GM13977 (cell line): ENCODE results near the gene CNN2.

ENCODE experiments used
- DNase-seq: peaks from one replicate; pipeline ENCODE4 v3.0.0; 2012; ENCODE audit warnings: low spot score
- in situ Hi-C: fragments of 300-500 bp; cut with MboI; formaldehyde crosslinking; loops from one replicate; pipeline ENCODE4 v1.12.0; 2022; ENCODE audit warnings: low sequenced_read_pairs, low pct_unique_long_range_greater_than_20kb, mixed read lengths, inconsistent platforms; ENCODE audit not compliant: unreplicated experiment
- TF ChIP-seq, protein P1 (sequence below): IDR thresholded peaks from 2 replicates; pipeline ENCODE4 v1.5.1; 2012; ENCODE audit warnings: mild to moderate bottlenecking, control low read depth; ENCODE audit not compliant: insufficient read depth; ENCODE audit errors: extremely low read depth, missing control alignments

CNN2 gene

DNA sequence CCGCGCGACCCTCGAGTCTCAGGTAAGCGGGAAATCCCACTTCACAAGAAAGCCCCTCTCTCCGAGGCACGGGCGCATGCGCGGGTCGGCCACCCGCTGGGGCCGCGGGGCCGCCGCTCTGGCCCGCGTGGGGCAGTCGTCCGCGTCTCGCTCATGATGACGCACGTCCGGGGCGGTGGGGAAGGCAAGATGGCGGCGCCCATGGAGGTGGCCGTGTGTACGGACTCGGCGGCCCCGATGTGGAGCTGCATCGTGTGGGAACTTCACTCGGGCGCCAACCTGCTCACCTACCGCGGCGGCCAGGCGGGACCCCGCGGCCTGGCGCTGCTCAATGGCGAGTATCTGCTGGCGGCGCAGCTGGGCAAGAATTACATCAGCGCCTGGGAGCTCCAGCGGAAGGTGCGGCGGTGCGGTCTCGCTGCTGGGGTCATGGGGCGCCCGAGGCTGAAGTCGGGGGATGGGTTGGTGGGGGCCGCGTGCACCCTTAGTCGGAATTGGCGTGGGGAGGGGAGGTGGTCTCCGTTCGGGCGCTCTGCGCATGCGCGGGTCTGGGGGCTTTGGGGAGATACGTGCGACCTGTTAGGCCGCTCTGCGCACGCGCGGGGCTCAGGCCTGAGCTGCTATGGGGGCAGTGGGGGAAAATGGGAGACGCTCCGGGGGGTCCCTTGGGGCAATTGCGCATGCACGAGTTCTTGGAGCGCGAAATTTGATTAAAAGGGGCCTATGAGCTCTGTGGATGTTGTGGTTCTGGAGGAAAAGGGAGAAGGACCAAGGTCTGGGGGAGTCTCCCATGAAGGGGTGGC, 42.0 kb upstream of the CNN2 start, which contains the start of gene WDR18:
TSS of gene WDR18 (plus strand) at position 181 of the 803 bp plus-strand sequence. CDS start at position 190, 9 bp downstream.
- TF ChIP-seq, protein P1, sequence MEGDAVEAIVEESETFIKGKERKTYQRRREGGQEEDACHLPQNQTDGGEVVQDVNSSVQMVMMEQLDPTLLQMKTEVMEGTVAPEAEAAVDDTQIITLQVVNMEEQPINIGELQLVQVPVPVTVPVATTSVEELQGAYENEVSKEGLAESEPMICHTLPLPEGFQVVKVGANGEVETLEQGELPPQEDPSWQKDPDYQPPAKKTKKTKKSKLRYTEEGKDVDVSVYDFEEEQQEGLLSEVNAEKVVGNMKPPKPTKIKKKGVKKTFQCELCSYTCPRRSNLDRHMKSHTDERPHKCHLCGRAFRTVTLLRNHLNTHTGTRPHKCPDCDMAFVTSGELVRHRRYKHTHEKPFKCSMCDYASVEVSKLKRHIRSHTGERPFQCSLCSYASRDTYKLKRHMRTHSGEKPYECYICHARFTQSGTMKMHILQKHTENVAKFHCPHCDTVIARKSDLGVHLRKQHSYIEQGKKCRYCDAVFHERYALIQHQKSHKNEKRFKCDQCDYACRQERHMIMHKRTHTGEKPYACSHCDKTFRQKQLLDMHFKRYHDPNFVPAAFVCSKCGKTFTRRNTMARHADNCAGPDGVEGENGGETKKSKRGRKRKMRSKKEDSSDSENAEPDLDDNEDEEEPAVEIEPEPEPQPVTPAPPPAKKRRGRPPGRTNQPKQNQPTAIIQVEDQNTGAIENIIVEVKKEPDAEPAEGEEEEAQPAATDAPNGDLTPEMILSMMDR: peak; percentile 12
- in situ Hi-C loops: loop anchor here (5.0 to 10.0 kb wide), 2 partner anchors 62 to 130 kb away; partner anchors contain the start of genes CFD and ELANE
- DNase-seq: peak; percentile 100

DNA sequence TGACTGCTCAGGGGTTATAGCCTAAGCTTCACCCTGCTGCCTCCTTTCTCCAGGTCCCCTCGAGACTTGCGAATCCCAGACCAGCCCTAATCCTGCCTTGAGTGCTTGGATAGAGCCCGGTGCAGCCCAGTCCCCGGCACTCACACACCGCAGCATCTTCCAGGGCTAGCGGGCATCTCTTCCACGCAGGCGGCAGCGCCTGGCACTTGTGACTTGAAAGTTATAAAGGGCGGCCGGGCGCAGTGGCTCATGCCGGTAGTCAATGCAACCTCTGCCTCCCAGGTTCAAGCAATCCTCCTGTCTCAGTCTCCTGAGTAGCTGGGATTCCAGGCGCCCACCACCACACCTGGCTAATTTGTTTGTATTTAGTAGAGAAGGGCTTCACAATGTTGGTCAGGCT, 40.3 kb upstream of the CNN2 start:
- no peak for DNase-seq
- in situ Hi-C loops: loop anchor here (10.0 kb wide), 1 partner anchor 131 kb away; the partner anchor contains the start of genes CFD and ELANE
- TF ChIP-seq, protein P1: no peak

- TF ChIP-seq, protein P1: no peak
- no peak for DNase-seq
- in situ Hi-C loops: loop anchor here (10.0 kb wide), 1 partner anchor 133 kb away; the partner anchor contains the start of genes CFD and ELANE
These were observed 38.3 kb upstream of the CNN2 start for GRCh38 chr19:988081-988480.

GRCh38 chr19:988510-988909, 37.9 kb upstream of the CNN2 start:
- in situ Hi-C loops: loop anchor here (10.0 kb wide), 1 partner anchor 134 kb away; the partner anchor contains the start of genes CFD and ELANE
- TF ChIP-seq, protein P1: no peak
- DNase-seq: no peak

GRCh38 chr19:989381-990081, 36.9 kb upstream of the CNN2 start:
- no peak for DNase-seq
- TF ChIP-seq, protein P1: peak; percentile 15
- in situ Hi-C loops: loop anchor here (10.0 kb wide), 1 partner anchor 135 kb away; the partner anchor contains the start of genes CFD and ELANE

GRCh38 chr19:990119-990571, 36.3 kb upstream of the CNN2 start:
- TF ChIP-seq, protein P1: no peak
- in situ Hi-C loops: no loop called here
- no peak for DNase-seq
